Right lobe of liver (tissue), 6 donors: ENCODE measurements around the gene DIAPH1. TPM values are rescaled to one million over a fixed set of nuclear protein-coding genes. Genes with fewer than 3 reads are reported as not detected.
A peak's percentile ranks its signal among the peaks of the same experiment; 100 is the strongest.

Experiments
- ATAC-seq, 4 donors: fragments of 200-7000 bp; cut with Tn5 transposase; one replicate each; pipeline ENCODE4 v1.9.1; 2020; ENCODE audit warnings: mild to moderate bottlenecking in 4 of 4, moderate library complexity in 4 of 4
- DNase-seq, 3 donors: peaks; one replicate each; pipeline ENCODE4 v3.0.0-alpha.2; 2020
- H3K27ac ChIP-seq, 3 donors: fragments of 200-600 bp; one replicate each; pipeline ENCODE4 v1.8.0; 2022
- H3K27me3 ChIP-seq, 2 donors: fragments of 200-600 bp; one replicate each; pipeline ENCODE4 v1.8.0; 2022
- H3K36me3 ChIP-seq, 4 donors: fragments of 200-600 bp; sonication (generic) in 1 of 4; one replicate each; pipeline versions ENCODE4 v1.5.1 to v1.8.0; 2017 to 2022; ENCODE audit warnings: control low read depth in 1 of 4
- H3K4me1 ChIP-seq, 4 donors: fragments of 200-600 bp; sonication (generic) in 1 of 4; one replicate each; pipeline versions ENCODE4 v1.5.1 to v1.8.0; 2017 to 2022; ENCODE audit warnings: control low read depth in 1 of 4
- H3K4me3 ChIP-seq, 3 donors: fragments of 200-600 bp; one replicate each; pipeline ENCODE4 v1.8.0; 2022
- H3K9me3 ChIP-seq, 4 donors: fragments of 200-600 bp; sonication (generic) in 1 of 4; one replicate each; pipeline versions ENCODE4 v1.5.1 to v1.8.0; 2017 to 2022; ENCODE audit warnings: control low read depth in 1 of 4
- POLR2A ChIP-seq: fragments of 450-650 bp; IDR thresholded peaks from one replicate; pipeline ENCODE4 v1.6.1; 2017; ENCODE audit warnings: antibody characterized with exemption, mild to moderate bottlenecking
- WGBS: methylation state at CpG from one replicate; pipeline ENCODE4 v1.1.6; 2018; ENCODE audit warnings: low coverage, low lambda C conversion rate; ENCODE audit not compliant: insufficient coverage; ENCODE audit errors: missing lambda C conversion rate; 5-methylcytosine and 5-hydroxymethylcytosine counted together
- intact Hi-C, 2 donors: fragments of 100-400 bp; cut with DNase I; formaldehyde crosslinking; loops; one replicate each; pipeline versions ENCODE4 v1.11.2 to v1.14.1; 2022
- total RNA-seq, 6 experiments: library from RNA; depleted of rRNA in 2 of 6; stranded (reverse); fragments of >200 nt in 2 of 6; fragmentation: NEBNext Ultra II Directional in 3 of 6; extraction: Animal tissue kit (Norgen Biotek cat#: 25700) in 3 of 6; gene quantifications; one replicate each; pipeline versions ENCODE4 v1.1.0 to v1.2.4, GENCODE V29; 2016 to 2023
- TF ChIP-seq, protein P1 (sequence below), 4 donors: fragments of 200-600 bp in 3 of 4; fragments of 450-650 bp in 1 of 4; IDR thresholded peaks; one replicate each; pipeline versions ENCODE4 v1.5.1 to v1.8.0; 2016 to 2022; ENCODE audit warnings: antibody characterized with exemption in 4 of 4, mild to moderate bottlenecking in 2 of 4
- donor health status: DM: no; HTN: yes; CAD: no.
- donor health status: DM: no; HTN: no; CAD: no.
- donor health status: DM: no; HTN: no; CAD: no.
- donor health status: DM: no; HTN: yes; CAD: no.
- donor health status: DM: no; HTN: yes; CAD: no.

Gene DIAPH1
- total RNA-seq, 6 experiments from 2014 or later, result 93.7 to 114 (median 107) TPM

- DNase-seq, result no peak
- TF ChIP-seq POLR2A, result no peak
- TF ChIP-seq, protein P1, sequence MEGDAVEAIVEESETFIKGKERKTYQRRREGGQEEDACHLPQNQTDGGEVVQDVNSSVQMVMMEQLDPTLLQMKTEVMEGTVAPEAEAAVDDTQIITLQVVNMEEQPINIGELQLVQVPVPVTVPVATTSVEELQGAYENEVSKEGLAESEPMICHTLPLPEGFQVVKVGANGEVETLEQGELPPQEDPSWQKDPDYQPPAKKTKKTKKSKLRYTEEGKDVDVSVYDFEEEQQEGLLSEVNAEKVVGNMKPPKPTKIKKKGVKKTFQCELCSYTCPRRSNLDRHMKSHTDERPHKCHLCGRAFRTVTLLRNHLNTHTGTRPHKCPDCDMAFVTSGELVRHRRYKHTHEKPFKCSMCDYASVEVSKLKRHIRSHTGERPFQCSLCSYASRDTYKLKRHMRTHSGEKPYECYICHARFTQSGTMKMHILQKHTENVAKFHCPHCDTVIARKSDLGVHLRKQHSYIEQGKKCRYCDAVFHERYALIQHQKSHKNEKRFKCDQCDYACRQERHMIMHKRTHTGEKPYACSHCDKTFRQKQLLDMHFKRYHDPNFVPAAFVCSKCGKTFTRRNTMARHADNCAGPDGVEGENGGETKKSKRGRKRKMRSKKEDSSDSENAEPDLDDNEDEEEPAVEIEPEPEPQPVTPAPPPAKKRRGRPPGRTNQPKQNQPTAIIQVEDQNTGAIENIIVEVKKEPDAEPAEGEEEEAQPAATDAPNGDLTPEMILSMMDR (IDR thresholded peaks at IDR 0.05), result no peak
- intact Hi-C loops, result no loop called here
- Histone ChIP-seq H3K27me3 (no peaks in the 10 kb centered on the region), H3K4me3 (no peak overlapping the region), H3K27ac (no peak overlapping the region), H3K36me3 (no peaks in the 10 kb centered on the region), H3K9me3 (no peaks in the 10 kb centered on the region), H3K4me1 (no peaks in the 10 kb centered on the region)
- whole genome bisulfite sequencing, result 83% methylated on average over 2 of the region's 2 CpGs
- ATAC-seq, result no peak
These were observed 35.5 kb upstream of the DIAPH1 start for GRCh38 chr5:141654298-141654697.

- Histone ChIP-seq H3K27ac (peak overlapping the region in 2 of 3 donors; percentile 10 to 43), H3K36me3 (no peaks in the 10 kb centered on the region), H3K9me3 (no peaks in the 10 kb centered on the region), H3K4me3 (peak overlapping the region; percentile 35 to 62 (median 54)), H3K27me3 (no peaks in the 10 kb centered on the region), H3K4me1 (no peaks in the 10 kb centered on the region)
- DNase-seq, result no peak
- no peak for TF ChIP-seq POLR2A
- TF ChIP-seq, protein P1 (IDR thresholded peaks at IDR 0.05), result no peak
- intact Hi-C loops, result no loop called here
- WGBS, result 64% methylated on average over 7 of the region's 9 CpGs
- no peak for ATAC-seq
These were observed 32.9 kb upstream of the DIAPH1 start for GRCh38 chr5:141651728-141652105.

- DNase-seq (peak; percentile 90 to 93 (median 92)), ATAC-seq (peak; percentile 95 to 99 (median 98))
- intact Hi-C loops, result no loop called here
- Histone ChIP-seq H3K27ac (peak within 1 kb of the TSS in 2 of 3 donors; percentile 10 to 43), H3K36me3 (no peaks in the 10 kb centered on the region), H3K27me3 (no peaks in the 10 kb centered on the region), H3K4me1 (no peaks in the 10 kb centered on the region), H3K4me3 (peak within 1 kb of the TSS; percentile 35 to 62 (median 54)), H3K9me3 (no peaks in the 10 kb centered on the region)
- TF ChIP-seq, protein P1 (IDR thresholded peaks at IDR 0.05), result peak in 1 of 4 donors; percentile 16
- peak; percentile 13 for TF ChIP-seq POLR2A
- WGBS, result 3% methylated on average over 30 of the region's 50 CpGs
These were observed 32.3 kb upstream of the DIAPH1 start, which contains the start of gene FCHSD1 for GRCh38 chr5:141650851-141651727. TSS of gene FCHSD1 (minus strand) at chr5:141651418. CDS start at chr5:141651368, 50 bp downstream.

DNA sequence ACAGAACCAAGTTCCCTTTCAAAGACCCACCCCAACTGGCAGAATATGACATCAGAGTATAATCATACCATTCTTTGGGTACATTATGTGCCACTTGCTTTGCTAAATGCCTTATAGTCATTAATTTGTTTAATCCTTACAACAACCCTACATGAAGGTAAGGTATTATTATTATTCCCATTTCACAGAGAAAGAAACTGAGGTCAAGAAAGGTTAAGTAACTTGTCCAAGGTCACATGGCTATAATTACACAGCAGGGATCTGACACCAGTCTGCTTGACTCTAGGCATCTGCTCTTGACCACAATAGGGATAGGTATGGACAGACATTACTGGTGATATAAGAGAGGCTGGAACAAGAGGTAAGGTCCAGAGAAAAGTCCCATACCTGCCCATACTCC lies 31.2 kb upstream of the DIAPH1 start:
- Histone ChIP-seq H3K36me3 (no peaks in the 10 kb centered on the region), H3K27ac (no peak overlapping the region), H3K9me3 (no peaks in the 10 kb centered on the region), H3K4me3 (no peak overlapping the region), H3K4me1 (no peaks in the 10 kb centered on the region), H3K27me3 (no peaks in the 10 kb centered on the region)
- DNase-seq (no peak), ATAC-seq (no peak)
- no peak for TF ChIP-seq POLR2A
- TF ChIP-seq, protein P1 (IDR thresholded peaks at IDR 0.05), result no peak
- intact Hi-C loops, result no loop called here
